Lower leg skin (tissue), 4 donors: ENCODE data around the gene GALNT7. TPM values are rescaled to one million over a fixed set of nuclear protein-coding genes. Genes with fewer than 3 reads are reported as not detected.

ENCODE experiments used
- DNase-seq, 2 donors: peaks; one replicate each; pipeline ENCODE4 v3.0.0-alpha.2; 2019; ENCODE audit warnings: low spot score in 2 of 2
- H3K4me3 ChIP-seq: fragments of 200-600 bp; sonication (generic); 2 replicates; pipeline ENCODE4 v1.5.1; 2017; ENCODE audit warnings: mild to moderate bottlenecking, low read depth; ENCODE audit not compliant: poor library complexity, severe bottlenecking
- CTCF ChIP-seq, 3 donors: fragments of 450-650 bp; IDR thresholded peaks; one replicate each; pipeline ENCODE4 v1.5.1; 2016; ENCODE audit warnings: antibody characterized with exemption in 3 of 3, mild to moderate bottlenecking in 3 of 3, moderate library complexity in 2 of 3
- POLR2A ChIP-seq, 2 donors: fragments of 450-650 bp; IDR thresholded peaks; one replicate each; pipeline ENCODE4 v1.6.1; 2016 to 2017; ENCODE audit warnings: antibody characterized with exemption in 2 of 2, mild to moderate bottlenecking in 1 of 2, moderate library complexity in 1 of 2
- WGBS, 2 donors: methylation state at CpG; one replicate each; pipeline ENCODE4 v1.1.5; 2018; 5-methylcytosine and 5-hydroxymethylcytosine counted together
- intact Hi-C: fragments of 100-400 bp; cut with DNase I; formaldehyde crosslinking; loops from one replicate; pipeline ENCODE4 v1.15.0; 2023; ENCODE audit warnings: low total_unique reads
- total RNA-seq, 4 donors: library from RNA; depleted of rRNA; stranded (reverse); fragments of >200 nt; gene quantifications; one replicate each; pipeline ENCODE4 v1.1.0, GENCODE V29; 2016

The GALNT7 gene
- total RNA-seq, 4 donors from 2014 or later, result 2.3 to 14.0 (median 12.5) TPM

GRCh38 chr4:173281406-173282255, 113.0 kb downstream of the GALNT7 start:
- intact Hi-C loops, result no loop called here
- H3K4me3 ChIP-seq, result no peak overlapping the region
- 84 to 85% methylated on average over 14 of the region's 14 CpGs for WGBS, 2 donors
- TF ChIP-seq CTCF (IDR thresholded peaks at IDR 0.05) (no peak), POLR2A (IDR thresholded peaks at IDR 0.05) (no peak)
- DNase-seq, result no peak

GRCh38 chr4:173282256-173282562, 113.6 kb downstream of the GALNT7 start:
- intact Hi-C loops, result no loop called here
- TF ChIP-seq POLR2A (IDR thresholded peaks at IDR 0.05) (no peak), CTCF (IDR thresholded peaks at IDR 0.05) (no peak)
- whole genome bisulfite sequencing, 2 donors, result 88 to 95% methylated on average over 4 of the region's 4 CpGs

GRCh38 chr4:173282626-173283025, 114.0 kb downstream of the GALNT7 start:
- intact Hi-C loops, result no loop called here
- WGBS, 2 donors, result 85 to 92% methylated on average over 3 of the region's 3 CpGs
- no peak overlapping the region for H3K4me3 ChIP-seq
- DNase-seq, result no peak
- TF ChIP-seq POLR2A (IDR thresholded peaks at IDR 0.05), result no peak
- TF ChIP-seq CTCF (IDR thresholded peaks at IDR 0.05), result no peak

More at GRCh38 chr4:173282256-173282562, 113.6 kb downstream of the GALNT7 start:
- no peak for DNase-seq
- H3K4me3 ChIP-seq, result no peak overlapping the region

GRCh38 chr4:173284463-173284862, 115.9 kb downstream of the GALNT7 start:
- intact Hi-C loops, result no loop called here
- H3K4me3 ChIP-seq, result no peak overlapping the region
- no peak for TF ChIP-seq CTCF (IDR thresholded peaks at IDR 0.05)
- TF ChIP-seq POLR2A (IDR thresholded peaks at IDR 0.05), result no peak
- DNase-seq, result no peak

- no peak overlapping the region for H3K4me3 ChIP-seq
- TF ChIP-seq CTCF (IDR thresholded peaks at IDR 0.05) (no peak), POLR2A (IDR thresholded peaks at IDR 0.05) (no peak)
- intact Hi-C loops, result no loop called here
- DNase-seq, result no peak
- 94 to 97% methylated on average over 2 of the region's 2 CpGs for WGBS, 2 donors
These were observed 118.9 kb downstream of the GALNT7 start for GRCh38 chr4:173287486-173287885.

- peak in 1 of 2 donors; percentile 70 for DNase-seq
- TF ChIP-seq CTCF (IDR thresholded peaks at IDR 0.05), result no peak
- TF ChIP-seq POLR2A (IDR thresholded peaks at IDR 0.05), result no peak
- intact Hi-C loops, result no loop called here
- H3K4me3 ChIP-seq, result no peak overlapping the region
- 76 to 79% methylated on average over 4 of the region's 4 CpGs for WGBS, 2 donors
These were observed 119.7 kb downstream of the GALNT7 start for GRCh38 chr4:173288296-173288695.
